Measurements from ENCODE around the gene UBE2R2. TPM values are rescaled to one million over a fixed set of nuclear protein-coding genes. Genes with fewer than 3 reads are reported as not detected.
A peak's percentile ranks its signal among the peaks of the same experiment; 100 is the strongest.

Gene UBE2R2
- total RNA-seq, 2 experiments from 2014 or later = 46.7 to 47.4 TPM

DNA sequence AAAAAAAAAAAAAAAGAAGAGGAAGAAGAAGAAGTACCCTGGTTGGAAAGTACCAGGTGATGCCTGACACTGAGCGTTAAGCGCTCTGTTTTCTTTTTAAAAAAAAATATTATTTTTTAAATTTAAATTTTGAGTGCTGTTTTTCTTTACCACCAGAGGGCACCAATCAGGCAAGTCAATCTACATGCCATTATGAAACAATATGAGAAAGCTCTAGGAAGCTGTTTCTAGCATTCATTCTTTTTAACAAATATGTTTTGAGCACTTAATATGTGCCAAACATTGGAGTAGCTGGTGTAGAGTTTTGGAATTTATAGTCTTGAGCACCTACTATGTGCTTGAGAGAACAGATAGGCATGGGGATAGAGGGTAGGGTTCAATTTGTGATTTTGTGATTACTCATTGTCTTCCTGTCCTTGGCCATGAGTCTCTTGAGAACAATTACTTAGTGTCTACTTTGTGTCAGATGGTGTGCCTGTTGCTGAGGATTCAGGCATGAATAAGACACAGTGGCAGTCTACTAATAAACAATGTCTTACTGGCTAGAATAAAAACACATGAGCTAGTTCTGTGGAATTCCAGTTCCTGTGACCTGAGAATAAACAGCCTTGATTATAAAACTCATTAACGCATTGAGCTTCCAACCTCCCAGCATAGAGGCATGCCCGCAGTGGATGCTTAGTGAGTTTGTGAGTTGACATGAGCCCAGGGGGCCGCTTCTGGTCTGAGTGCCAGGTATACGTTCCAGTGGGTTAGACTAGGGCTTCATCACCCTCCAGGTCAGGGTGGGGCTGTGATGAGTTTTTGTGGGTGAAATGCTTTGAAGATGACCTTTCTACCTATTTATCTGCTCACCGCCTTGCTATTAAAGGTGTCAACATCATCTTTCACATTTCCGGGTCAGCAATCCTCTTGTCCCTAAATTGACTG lies 3.0 kb upstream of the UBE2R2 start:
- TF ChIP-seq, protein P1, sequence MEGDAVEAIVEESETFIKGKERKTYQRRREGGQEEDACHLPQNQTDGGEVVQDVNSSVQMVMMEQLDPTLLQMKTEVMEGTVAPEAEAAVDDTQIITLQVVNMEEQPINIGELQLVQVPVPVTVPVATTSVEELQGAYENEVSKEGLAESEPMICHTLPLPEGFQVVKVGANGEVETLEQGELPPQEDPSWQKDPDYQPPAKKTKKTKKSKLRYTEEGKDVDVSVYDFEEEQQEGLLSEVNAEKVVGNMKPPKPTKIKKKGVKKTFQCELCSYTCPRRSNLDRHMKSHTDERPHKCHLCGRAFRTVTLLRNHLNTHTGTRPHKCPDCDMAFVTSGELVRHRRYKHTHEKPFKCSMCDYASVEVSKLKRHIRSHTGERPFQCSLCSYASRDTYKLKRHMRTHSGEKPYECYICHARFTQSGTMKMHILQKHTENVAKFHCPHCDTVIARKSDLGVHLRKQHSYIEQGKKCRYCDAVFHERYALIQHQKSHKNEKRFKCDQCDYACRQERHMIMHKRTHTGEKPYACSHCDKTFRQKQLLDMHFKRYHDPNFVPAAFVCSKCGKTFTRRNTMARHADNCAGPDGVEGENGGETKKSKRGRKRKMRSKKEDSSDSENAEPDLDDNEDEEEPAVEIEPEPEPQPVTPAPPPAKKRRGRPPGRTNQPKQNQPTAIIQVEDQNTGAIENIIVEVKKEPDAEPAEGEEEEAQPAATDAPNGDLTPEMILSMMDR (IDR thresholded peaks at IDR 0.05) = peak; percentile 76
- H3K27ac Mint-ChIP-seq = peak overlapping the region; percentile 52
- CTCF ChIA-PET = interaction anchor here (0.6 to 3.4 kb wide), 39 partner anchors 9 to 564 kb away, joined by 3 to 38 read pairs (median 4); no protein-coding TSS in a partner anchor
- no peaks in the 10 kb centered on the region for H3K9me3 Mint-ChIP-seq
- peaks cover 28% of the 10 kb centered on the region for H3K4me1 Mint-ChIP-seq (ENCODE audit: low read depth)
- DNase-seq (peak; percentile 30), ATAC-seq (no peak)
- intact Hi-C loops (cut with micrococcal nuclease) = loop anchor here (1.0 kb wide), 1 partner anchor 38 kb away; no protein-coding TSS in a partner anchor
- no peak overlapping the region for H3K4me3 Mint-ChIP-seq
- H3K36me3 Mint-ChIP-seq (ENCODE audit: low read depth) = peaks cover 5% of the 10 kb centered on the region
- POLR2A ChIA-PET = interaction anchor here (0.9 to 1.3 kb wide), 4 partner anchors 9 to 110 kb away, joined by 3 read pairs; partner anchors contain the start of gene PRSS3
- H3K27me3 Mint-ChIP-seq = peaks cover 2% of the 10 kb centered on the region

DNA sequence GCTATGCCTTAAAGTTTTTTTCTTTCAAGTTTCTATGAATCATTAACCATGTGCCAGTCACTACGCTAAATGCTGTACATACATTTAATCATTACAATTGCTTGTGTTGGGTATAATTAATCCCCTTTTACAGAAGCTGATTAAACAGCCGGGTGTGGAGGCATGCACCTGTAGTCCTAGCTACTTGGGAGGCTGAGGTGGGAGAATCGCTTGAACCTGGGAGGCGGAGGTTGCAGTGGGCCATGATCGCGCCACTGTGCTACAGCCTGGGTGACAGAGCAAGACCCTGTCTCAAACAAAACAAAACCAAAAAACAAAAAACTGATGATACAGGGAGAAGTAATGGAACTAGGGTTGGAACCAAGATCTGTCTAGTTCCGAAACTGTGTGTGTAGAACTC lies 1.2 kb upstream of the UBE2R2 start:
- H3K27me3 Mint-ChIP-seq = peaks cover 2% of the 10 kb centered on the region
- ChIA-PET CTCF (interaction anchor here (1.4 to 3.4 kb wide), 5 partner anchors 20 to 119 kb away, joined by 3 to 38 read pairs (median 4); no protein-coding TSS in a partner anchor), POLR2A (interaction anchor here (0.9 to 2.4 kb wide), 4 partner anchors 8 to 233 kb away, joined by 3 to 9 read pairs (median 6); partner anchors contain the start of gene UBAP2)
- H3K36me3 Mint-ChIP-seq (ENCODE audit: low read depth) = peaks cover 12% of the 10 kb centered on the region
- ATAC-seq (no peak), DNase-seq (no peak)
- H3K4me3 Mint-ChIP-seq = peak overlapping the region; percentile 89
- peak overlapping the region; percentile 92 for H3K27ac Mint-ChIP-seq
- H3K9me3 Mint-ChIP-seq = no peaks in the 10 kb centered on the region
- H3K4me1 Mint-ChIP-seq (ENCODE audit: low read depth) = peaks cover 42% of the 10 kb centered on the region
- intact Hi-C loops (cut with micrococcal nuclease) = no loop called here
- TF ChIP-seq, protein P1 (IDR thresholded peaks at IDR 0.05) = no peak

DNA sequence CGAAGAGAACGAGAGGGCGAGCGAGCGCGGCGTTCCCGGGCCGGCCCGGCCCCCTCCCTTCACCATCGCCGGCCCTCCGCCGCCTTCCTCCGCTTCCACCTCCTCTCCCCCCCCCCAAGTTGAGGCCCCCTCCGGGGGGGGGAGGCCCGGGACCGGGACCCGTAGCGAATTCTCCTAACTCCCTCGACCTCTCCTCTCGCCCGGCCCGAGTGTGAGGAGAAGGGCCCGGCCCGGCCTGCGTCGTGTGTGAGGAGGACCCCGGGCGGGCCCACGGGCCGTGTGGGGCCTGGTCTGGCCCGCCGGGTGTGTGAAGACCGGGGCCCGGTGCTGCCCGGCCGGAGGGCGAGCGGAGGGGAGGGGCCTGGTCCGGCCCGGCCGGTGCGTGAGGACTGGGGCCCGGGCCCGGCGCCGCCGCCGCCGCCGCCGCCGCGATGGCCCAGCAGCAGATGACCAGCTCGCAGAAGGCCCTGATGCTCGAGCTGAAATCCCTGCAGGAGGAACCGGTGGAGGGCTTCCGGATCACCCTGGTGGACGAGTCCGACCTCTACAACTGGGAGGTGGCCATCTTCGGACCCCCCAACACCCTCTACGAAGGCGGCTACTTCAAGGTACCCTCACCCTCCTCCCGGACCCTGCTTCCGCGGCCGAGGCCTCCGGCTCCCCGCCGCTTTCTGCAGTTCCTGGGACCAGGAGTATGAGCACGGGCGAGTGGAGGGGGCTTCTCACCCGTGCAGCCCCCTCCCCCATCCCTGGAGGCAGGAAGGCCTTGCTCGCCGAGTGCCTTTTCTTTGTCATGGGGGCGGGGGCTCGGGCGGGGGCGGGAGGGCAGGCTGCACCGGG lies 587 bp downstream of the UBE2R2 start:
- H3K36me3 Mint-ChIP-seq (ENCODE audit: low read depth) = peaks cover 13% of the 10 kb centered on the region
- DNase-seq (peak; percentile 62), ATAC-seq (peak; percentile 11)
- TF ChIP-seq, protein P1 (IDR thresholded peaks at IDR 0.05) = no peak
- peak overlapping the region; percentile 89 for H3K4me3 Mint-ChIP-seq
- intact Hi-C loops (cut with micrococcal nuclease) = no loop called here
- ChIA-PET POLR2A (interaction anchor here (1.1 to 2.0 kb wide), 3 partner anchors 17 to 231 kb away, joined by 3 to 8 read pairs (median 3); partner anchors contain the start of gene UBAP2), CTCF (no interaction called here)
- H3K27ac Mint-ChIP-seq = peak overlapping the region; percentile 97
- H3K9me3 Mint-ChIP-seq = no peaks in the 10 kb centered on the region
- peaks cover 48% of the 10 kb centered on the region for H3K4me1 Mint-ChIP-seq (ENCODE audit: low read depth)
- no peaks in the 10 kb centered on the region for H3K27me3 Mint-ChIP-seq

DNA sequence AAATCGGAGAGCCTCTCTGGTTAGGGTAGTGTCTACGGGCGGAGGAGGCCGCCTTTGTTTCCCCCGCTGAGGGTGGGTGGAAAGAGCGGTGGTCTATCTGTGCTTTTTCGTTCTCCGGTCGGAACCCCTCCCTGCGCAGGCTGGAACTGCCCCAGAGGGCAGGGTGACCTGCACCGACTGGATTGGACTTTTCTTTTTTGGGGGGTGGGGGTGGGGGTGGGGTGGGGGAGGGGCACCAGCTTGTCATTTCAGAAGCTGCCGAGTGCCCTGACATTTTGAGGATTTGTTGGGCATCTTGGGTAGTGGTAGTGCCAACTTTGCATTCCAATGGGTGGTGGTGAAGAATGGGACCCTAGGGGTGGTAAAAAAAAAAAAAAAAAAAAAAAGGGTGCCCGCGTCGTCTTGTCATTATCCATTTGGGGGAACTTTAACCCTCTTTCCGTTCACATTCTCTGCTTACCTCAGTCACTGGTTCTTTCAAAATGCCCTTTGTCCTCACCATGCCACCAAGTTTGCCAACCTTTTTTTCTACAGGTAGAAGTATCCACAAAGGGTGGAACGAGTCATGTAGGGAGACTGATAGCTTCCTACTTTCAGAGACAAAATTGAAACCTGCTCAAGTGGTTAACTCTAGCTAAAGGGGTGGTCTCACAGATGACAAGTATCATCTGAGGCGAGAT lies 1.3 kb downstream of the UBE2R2 start:
- Mint-ChIP-seq H3K27ac (peak overlapping the region; percentile 97), H3K4me1 (ENCODE audit: low read depth) (peaks cover 48% of the 10 kb centered on the region), H3K4me3 (peak overlapping the region; percentile 89), H3K9me3 (no peaks in the 10 kb centered on the region), H3K27me3 (no peaks in the 10 kb centered on the region), H3K36me3 (ENCODE audit: low read depth) (peaks cover 13% of the 10 kb centered on the region)
- peak; percentile 11 for ATAC-seq
- POLR2A ChIA-PET = interaction anchor here (0.7 to 2.0 kb wide), 6 partner anchors 17 to 231 kb away, joined by 3 to 8 read pairs (median 3); partner anchors contain the start of gene UBAP2
- peak; percentile 32 for DNase-seq
- CTCF ChIA-PET = no interaction called here
- intact Hi-C loops (cut with micrococcal nuclease) = no loop called here
- TF ChIP-seq, protein P1 (IDR thresholded peaks at IDR 0.05) = no peak
